Measurements from ENCODE around the gene VWC2L. TPM values are rescaled to one million over a fixed set of nuclear protein-coding genes. Genes with fewer than 3 reads are reported as not detected.

VWC2L gene
- total RNA-seq, 1 experiment from 2014 or later: not detected

DNA sequence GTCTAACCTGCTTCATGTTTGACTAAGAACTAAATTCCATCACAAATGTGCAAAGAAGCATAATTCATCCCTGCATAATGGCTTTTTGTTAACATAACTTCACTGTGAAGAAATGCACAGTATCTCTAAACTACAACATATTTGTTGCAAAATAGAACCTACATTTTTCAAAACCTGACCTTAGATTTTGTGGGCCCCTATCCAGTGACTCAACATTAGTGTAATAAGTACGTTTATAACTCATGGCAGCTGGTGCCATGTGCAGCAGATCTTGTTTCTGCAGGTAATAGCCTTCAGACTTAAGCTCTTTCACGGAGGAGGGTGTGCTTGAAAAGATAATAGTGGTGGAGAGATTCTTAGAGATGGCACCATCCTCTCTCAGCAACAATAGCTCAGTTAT, 28.6 kb upstream of the VWC2L start:
- H3K27me3 Mint-ChIP-seq (ENCODE audit: low read depth): no peaks in the 10 kb centered on the region
- no peaks in the 10 kb centered on the region for H3K9me3 Mint-ChIP-seq
- TF ChIP-seq, protein P1, sequence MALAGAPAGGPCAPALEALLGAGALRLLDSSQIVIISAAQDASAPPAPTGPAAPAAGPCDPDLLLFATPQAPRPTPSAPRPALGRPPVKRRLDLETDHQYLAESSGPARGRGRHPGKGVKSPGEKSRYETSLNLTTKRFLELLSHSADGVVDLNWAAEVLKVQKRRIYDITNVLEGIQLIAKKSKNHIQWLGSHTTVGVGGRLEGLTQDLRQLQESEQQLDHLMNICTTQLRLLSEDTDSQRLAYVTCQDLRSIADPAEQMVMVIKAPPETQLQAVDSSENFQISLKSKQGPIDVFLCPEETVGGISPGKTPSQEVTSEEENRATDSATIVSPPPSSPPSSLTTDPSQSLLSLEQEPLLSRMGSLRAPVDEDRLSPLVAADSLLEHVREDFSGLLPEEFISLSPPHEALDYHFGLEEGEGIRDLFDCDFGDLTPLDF (CRISPR knock-in tag; IDR thresholded peaks at IDR 0.05): no peak
- ChIA-PET POLR2A (no interaction called here), CTCF (no interaction called here)
- H3K4me3 Mint-ChIP-seq: no peak overlapping the region
- no peak for DNase-seq (ENCODE audit: low spot score)
- no peak overlapping the region for H3K27ac Mint-ChIP-seq
- ATAC-seq: no peak
- no peaks in the 10 kb centered on the region for H3K36me3 Mint-ChIP-seq
- H3K4me1 Mint-ChIP-seq: no peaks in the 10 kb centered on the region

DNA sequence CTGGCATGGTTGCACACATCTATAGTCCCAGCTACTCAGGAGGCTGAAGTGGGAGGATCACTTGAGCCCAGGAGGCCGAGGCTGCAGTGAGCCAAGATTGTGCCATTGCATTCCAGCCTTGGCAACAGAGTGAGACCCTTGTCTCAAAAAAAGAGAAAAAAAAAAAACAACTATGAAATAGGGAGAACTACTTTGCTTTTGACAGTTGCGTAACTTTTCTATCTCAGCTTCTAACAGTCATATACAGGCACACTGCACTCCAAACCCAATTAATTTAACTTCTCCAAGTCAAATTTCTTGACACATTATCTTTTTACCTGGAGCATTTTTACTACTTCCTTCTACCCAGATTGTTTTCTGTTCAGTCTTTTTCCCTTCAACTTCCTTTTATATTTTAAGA, 24.1 kb upstream of the VWC2L start:
- no peak for TF ChIP-seq ATF2 (CRISPR knock-in tag; IDR thresholded peaks at IDR 0.05; ENCODE audit: borderline replicate concordance, low read depth)
- TF ChIP-seq, protein P2, sequence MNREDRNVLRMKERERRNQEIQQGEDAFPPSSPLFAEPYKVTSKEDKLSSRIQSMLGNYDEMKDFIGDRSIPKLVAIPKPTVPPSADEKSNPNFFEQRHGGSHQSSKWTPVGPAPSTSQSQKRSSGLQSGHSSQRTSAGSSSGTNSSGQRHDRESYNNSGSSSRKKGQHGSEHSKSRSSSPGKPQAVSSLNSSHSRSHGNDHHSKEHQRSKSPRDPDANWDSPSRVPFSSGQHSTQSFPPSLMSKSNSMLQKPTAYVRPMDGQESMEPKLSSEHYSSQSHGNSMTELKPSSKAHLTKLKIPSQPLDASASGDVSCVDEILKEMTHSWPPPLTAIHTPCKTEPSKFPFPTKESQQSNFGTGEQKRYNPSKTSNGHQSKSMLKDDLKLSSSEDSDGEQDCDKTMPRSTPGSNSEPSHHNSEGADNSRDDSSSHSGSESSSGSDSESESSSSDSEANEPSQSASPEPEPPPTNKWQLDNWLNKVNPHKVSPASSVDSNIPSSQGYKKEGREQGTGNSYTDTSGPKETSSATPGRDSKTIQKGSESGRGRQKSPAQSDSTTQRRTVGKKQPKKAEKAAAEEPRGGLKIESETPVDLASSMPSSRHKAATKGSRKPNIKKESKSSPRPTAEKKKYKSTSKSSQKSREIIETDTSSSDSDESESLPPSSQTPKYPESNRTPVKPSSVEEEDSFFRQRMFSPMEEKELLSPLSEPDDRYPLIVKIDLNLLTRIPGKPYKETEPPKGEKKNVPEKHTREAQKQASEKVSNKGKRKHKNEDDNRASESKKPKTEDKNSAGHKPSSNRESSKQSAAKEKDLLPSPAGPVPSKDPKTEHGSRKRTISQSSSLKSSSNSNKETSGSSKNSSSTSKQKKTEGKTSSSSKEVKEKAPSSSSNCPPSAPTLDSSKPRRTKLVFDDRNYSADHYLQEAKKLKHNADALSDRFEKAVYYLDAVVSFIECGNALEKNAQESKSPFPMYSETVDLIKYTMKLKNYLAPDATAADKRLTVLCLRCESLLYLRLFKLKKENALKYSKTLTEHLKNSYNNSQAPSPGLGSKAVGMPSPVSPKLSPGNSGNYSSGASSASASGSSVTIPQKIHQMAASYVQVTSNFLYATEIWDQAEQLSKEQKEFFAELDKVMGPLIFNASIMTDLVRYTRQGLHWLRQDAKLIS (CRISPR knock-in tag; IDR thresholded peaks at IDR 0.05; ENCODE audit: borderline replicate concordance): no peak
- no peak for TF ChIP-seq NR3C1 (CRISPR knock-in tag; conservative IDR thresholded peaks at IDR 0.05; ENCODE audit: low read depth)
- TF ChIP-seq ZBTB21 (CRISPR knock-in tag; IDR thresholded peaks at IDR 0.05; ENCODE audit: borderline replicate concordance): no peak
- TF ChIP-seq CREB1 (CRISPR knock-in tag; IDR thresholded peaks at IDR 0.05): no peak
- TF ChIP-seq ZNF232 (CRISPR knock-in tag; IDR thresholded peaks at IDR 0.05): no peak
- TF ChIP-seq AR (CRISPR knock-in tag; IDR thresholded peaks at IDR 0.05): no peak
- TF ChIP-seq GRHL2 (CRISPR knock-in tag; IDR thresholded peaks at IDR 0.05; ENCODE audit: insufficient replicate concordance, severe bottlenecking): no peak
- no peak for TF ChIP-seq GABPB1 (CRISPR knock-in tag; IDR thresholded peaks at IDR 0.05)
- TF ChIP-seq ZNF263 (CRISPR knock-in tag; IDR thresholded peaks at IDR 0.05; ENCODE audit: low read depth): no peak
- TF ChIP-seq, protein P1 (CRISPR knock-in tag; IDR thresholded peaks at IDR 0.05): no peak
- TF ChIP-seq EMX1 (CRISPR knock-in tag; IDR thresholded peaks at IDR 0.05): no peak
- TF ChIP-seq ELF4 (CRISPR knock-in tag; IDR thresholded peaks at IDR 0.05; ENCODE audit: low read depth): no peak
- TF ChIP-seq ZNF281 (CRISPR knock-in tag; IDR thresholded peaks at IDR 0.05): no peak
- no peak for TF ChIP-seq RORB (CRISPR knock-in tag; IDR thresholded peaks at IDR 0.05)
- no peak for TF ChIP-seq FOXK1 (CRISPR knock-in tag; IDR thresholded peaks at IDR 0.05)
- TF ChIP-seq TP53 (CRISPR knock-in tag; IDR thresholded peaks at IDR 0.05): no peak
- TF ChIP-seq TEAD1 (CRISPR knock-in tag; IDR thresholded peaks at IDR 0.05): no peak
- TF ChIP-seq JUN (CRISPR knock-in tag; IDR thresholded peaks at IDR 0.05): no peak
- TF ChIP-seq, protein P3, sequence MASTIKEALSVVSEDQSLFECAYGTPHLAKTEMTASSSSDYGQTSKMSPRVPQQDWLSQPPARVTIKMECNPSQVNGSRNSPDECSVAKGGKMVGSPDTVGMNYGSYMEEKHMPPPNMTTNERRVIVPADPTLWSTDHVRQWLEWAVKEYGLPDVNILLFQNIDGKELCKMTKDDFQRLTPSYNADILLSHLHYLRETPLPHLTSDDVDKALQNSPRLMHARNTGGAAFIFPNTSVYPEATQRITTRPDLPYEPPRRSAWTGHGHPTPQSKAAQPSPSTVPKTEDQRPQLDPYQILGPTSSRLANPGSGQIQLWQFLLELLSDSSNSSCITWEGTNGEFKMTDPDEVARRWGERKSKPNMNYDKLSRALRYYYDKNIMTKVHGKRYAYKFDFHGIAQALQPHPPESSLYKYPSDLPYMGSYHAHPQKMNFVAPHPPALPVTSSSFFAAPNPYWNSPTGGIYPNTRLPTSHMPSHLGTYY (CRISPR knock-in tag; IDR thresholded peaks at IDR 0.05): no peak
- no peaks in the 10 kb centered on the region for H3K36me3 Mint-ChIP-seq
- no peaks in the 10 kb centered on the region for H3K27me3 Mint-ChIP-seq (ENCODE audit: low read depth)
- H3K4me3 Mint-ChIP-seq: no peak overlapping the region
- ATAC-seq: no peak
- ChIA-PET CTCF (no interaction called here), POLR2A (interaction anchor here (0.7 kb wide), 1 partner anchor 8 kb away, joined by 4 read pairs; no protein-coding TSS in a partner anchor)
- DNase-seq (ENCODE audit: low spot score): no peak
- no peaks in the 10 kb centered on the region for H3K4me1 Mint-ChIP-seq
- H3K9me3 Mint-ChIP-seq: no peaks in the 10 kb centered on the region
- no peak overlapping the region for H3K27ac Mint-ChIP-seq
